Subcutaneous adipose tissue (tissue), 4 donors: ENCODE data around the gene USP7. TPM values are rescaled to one million over a fixed set of nuclear protein-coding genes. Genes with fewer than 3 reads are reported as not detected.

Source experiments
- CTCF ChIP-seq: fragments of 450-650 bp; IDR thresholded peaks from one replicate; pipeline ENCODE4 v1.5.1; 2016; ENCODE audit warnings: low read depth, mild to moderate bottlenecking, control low read depth, antibody characterized with exemption, moderate library complexity
- total RNA-seq, 4 donors: library from RNA; depleted of rRNA; stranded (reverse); fragments of >200 nt; gene quantifications; one replicate each; pipeline ENCODE4 v1.1.0, GENCODE V29; 2016

Gene USP7
- total RNA-seq, 4 donors from 2014 or later, result 75.7 to 158 (median 85.1) TPM

GRCh38 chr16:8990445-8990844 is 26.7 kb upstream of the USP7 start:
- TF ChIP-seq CTCF, result no peak

GRCh38 chr16:8989099-8989878 is 25.6 kb upstream of the USP7 start:
- no peak for TF ChIP-seq CTCF

GRCh38 chr16:8986818-8987191 is 23.1 kb upstream of the USP7 start:
- no peak for TF ChIP-seq CTCF

- no peak for TF ChIP-seq CTCF
Measured at GRCh38 chr16:8986111-8986510, 22.4 kb upstream of the USP7 start.

- no peak for TF ChIP-seq CTCF
Measured at GRCh38 chr16:8982816-8983215, 19.1 kb upstream of the USP7 start.

- no peak for TF ChIP-seq CTCF
Measured at GRCh38 chr16:8975039-8975438, 11.3 kb upstream of the USP7 start.

GRCh38 chr16:8972843-8973586 is 9.3 kb upstream of the USP7 start:
- no peak for TF ChIP-seq CTCF
